ENCODE measurements around the gene CCNJL. TPM values are rescaled to one million over a fixed set of nuclear protein-coding genes. Genes with fewer than 3 reads are reported as not detected.

CCNJL gene
- total RNA-seq, 4 donors from 2014 or later, result 0.16 to 2.8 (median 0.17) TPM; not detected in 1

DNA sequence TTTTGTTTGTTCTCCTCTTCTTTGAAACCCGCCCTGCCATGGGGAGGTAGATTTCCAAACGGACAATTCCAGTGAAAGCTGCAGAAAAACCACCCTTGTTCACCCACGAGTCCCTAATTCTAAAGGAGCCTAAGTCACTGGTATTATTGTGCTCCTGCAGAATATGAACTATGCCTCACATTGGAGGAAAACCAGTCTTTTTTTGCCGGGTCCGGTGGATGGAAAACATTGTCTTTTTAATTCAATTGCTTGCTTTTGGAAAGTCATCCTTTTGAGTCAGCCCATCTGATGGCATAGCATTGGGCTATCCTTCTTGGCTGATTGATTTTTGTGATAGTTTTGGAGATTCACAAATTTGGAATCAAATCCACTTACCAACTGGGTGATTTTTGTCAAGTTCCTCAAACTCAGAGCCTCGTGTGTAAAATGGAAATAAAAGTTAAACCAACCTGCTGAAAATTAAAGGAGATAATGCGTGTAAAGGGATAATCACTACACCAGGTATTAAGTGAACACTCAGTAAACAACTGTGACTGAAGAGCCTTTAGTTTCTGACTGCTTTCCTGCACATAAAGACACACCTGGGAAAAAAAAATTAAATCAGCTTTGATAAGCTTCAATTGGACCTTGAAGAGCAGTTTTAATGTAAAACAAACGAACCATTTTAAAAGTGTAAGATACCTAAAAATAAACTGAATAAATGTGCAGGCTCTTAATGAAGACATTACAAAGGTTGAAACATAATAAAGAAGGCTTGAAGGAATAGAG is 780 bp upstream of the CCNJL start:
- TF ChIP-seq, protein P1, sequence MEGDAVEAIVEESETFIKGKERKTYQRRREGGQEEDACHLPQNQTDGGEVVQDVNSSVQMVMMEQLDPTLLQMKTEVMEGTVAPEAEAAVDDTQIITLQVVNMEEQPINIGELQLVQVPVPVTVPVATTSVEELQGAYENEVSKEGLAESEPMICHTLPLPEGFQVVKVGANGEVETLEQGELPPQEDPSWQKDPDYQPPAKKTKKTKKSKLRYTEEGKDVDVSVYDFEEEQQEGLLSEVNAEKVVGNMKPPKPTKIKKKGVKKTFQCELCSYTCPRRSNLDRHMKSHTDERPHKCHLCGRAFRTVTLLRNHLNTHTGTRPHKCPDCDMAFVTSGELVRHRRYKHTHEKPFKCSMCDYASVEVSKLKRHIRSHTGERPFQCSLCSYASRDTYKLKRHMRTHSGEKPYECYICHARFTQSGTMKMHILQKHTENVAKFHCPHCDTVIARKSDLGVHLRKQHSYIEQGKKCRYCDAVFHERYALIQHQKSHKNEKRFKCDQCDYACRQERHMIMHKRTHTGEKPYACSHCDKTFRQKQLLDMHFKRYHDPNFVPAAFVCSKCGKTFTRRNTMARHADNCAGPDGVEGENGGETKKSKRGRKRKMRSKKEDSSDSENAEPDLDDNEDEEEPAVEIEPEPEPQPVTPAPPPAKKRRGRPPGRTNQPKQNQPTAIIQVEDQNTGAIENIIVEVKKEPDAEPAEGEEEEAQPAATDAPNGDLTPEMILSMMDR (IDR thresholded peaks at IDR 0.05; ENCODE audit: low read depth), result no peak

DNA sequence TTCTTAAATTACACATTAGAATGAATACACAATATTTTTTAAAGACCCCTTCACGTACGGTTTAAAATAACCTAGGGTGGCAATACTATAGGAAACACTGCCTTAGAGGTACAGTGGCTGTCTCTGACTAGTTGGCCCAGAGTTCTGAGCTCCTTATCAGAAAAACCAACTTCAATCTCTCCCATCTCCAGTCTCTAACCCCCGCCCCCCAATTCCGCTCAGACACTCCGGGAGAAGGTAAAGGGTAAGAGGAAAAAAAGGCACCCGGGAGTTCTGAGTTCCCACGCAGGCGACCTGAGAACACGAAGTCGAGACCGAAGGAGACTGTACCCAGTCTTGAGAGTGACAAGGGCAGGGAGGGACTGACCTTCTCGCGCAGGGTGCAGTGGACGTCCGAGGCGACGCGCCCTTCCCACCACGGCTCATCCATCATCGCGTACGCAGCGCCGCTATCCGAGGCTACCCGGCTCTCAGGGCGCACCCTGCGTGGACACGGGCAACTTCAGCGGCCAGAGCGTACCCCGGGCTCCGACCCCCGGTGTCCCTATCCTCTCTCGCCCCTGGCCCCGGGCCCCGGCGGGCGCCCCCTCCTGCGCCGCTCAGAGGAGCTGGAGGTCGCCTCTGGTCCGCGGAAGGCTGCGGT is 752 bp downstream of the CCNJL start:
- TF ChIP-seq, protein P1 (IDR thresholded peaks at IDR 0.05; ENCODE audit: low read depth), result no peak

DNA sequence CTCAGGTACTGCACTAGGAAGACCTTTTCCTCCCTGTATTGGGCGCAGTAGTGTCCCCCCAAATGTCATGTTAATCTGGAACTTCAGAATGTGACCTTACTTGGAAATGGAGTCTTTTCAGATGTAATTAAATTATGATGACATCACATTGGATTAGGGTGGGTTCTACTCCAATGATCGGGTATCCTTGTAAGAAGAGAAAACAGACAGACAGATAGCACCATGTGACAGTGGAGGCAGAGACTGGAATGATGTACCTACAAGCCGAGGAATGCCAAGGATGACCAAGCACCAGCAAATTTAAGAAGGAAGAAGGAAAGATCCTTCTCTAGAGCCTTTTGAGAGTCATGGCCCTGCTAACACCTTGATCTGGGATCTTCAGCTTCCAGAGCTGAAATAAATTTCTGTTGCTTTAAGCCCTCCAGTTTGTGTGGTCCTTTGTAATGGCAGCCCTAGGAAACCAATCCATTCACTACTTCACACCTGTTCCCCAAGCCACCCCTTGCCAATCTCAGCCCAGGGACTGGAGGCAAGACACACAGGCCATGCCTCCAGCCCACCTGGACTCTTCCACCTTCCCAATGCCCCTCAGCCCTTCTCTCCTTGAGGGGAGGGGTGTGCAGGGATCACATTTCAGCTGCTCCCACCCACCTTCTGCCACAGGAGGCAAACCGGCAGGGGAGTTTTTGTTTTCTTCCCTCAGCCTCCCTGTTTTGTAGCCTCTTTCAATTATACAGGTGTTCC is 1.6 kb downstream of the CCNJL start:
- TF ChIP-seq, protein P1 (IDR thresholded peaks at IDR 0.05; ENCODE audit: low read depth), result no peak

- TF ChIP-seq, protein P1 (IDR thresholded peaks at IDR 0.05; ENCODE audit: low read depth), result no peak
Measured at GRCh38 chr5:160310140-160310539, 2.2 kb downstream of the CCNJL start.

- TF ChIP-seq, protein P1 (IDR thresholded peaks at IDR 0.05; ENCODE audit: low read depth), result no peak
Measured at GRCh38 chr5:160306696-160307095, 5.7 kb downstream of the CCNJL start.

GRCh38 chr5:160305319-160305718 is 7.0 kb downstream of the CCNJL start:
- TF ChIP-seq, protein P1 (IDR thresholded peaks at IDR 0.05; ENCODE audit: low read depth), result no peak

DNA sequence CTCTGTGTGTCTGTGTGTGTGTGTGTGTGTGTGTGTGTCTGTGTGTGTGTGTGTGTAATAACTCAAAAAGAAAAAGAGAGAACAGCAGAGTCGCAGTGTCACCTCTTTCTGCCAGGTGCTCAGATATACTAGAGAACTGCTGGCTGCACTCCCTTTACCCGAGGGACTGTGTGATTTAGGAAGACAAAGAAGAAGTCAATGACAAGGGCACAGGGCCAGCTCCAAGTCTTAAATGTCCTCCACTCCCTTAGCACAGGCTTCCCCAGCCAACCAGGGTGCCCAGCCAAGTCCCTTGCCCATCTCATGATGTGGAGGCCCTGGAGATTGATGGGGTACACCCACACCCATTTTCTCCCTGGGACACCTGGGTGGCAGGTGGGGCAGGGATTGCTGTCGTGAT is 8.7 kb downstream of the CCNJL start:
- TF ChIP-seq, protein P1 (IDR thresholded peaks at IDR 0.05; ENCODE audit: low read depth), result no peak
